B cell (primary cell): ENCODE results near the gene CLEC19A. TPM values are rescaled to one million over a fixed set of nuclear protein-coding genes. Genes with fewer than 3 reads are reported as not detected.

Experiments
- ATAC-seq: fragments of 200-7000 bp; cut with Tn5 transposase; one replicate; pipeline ENCODE4 v1.10.0; 2021; ENCODE audit warnings: low read depth, mild to moderate bottlenecking, moderate number of reproducible peaks, moderate library complexity
- CTCF ChIA-PET: fragments of 350-600 bp; sonication (Branson Sonifier 250); formaldehyde crosslinking; loops from one replicate; lab custom pipeline; 2021; ENCODE audit warnings: antibody characterized with exemption, inconsistent platforms; lab: Charles Lee
- POLR2A ChIA-PET: fragments of 350-600 bp; sonication (Branson Sonifier 250); formaldehyde crosslinking; loops from one replicate; lab custom pipeline; 2021; ENCODE audit warnings: antibody characterized with exemption; lab: Charles Lee
- DNase-seq: peaks from one replicate; pipeline ENCODE4 v3.0.0; 2013
- H2AFZ ChIP-seq: 2 replicates; pipeline ENCODE4 v1.6.1; 2012; ENCODE audit warnings: mild to moderate bottlenecking, low read depth, low read length; ENCODE audit not compliant: insufficient read depth, poor library complexity, severe bottlenecking
- H3K27ac ChIP-seq, 2 donors: 1 replicate in 1 of 2; 2 replicates in 1 of 2; pipeline ENCODE4 v1.5.1; 2012 to 2013; ENCODE audit warnings: low read length in 2 of 2, mild to moderate bottlenecking in 2 of 2, moderate library complexity in 1 of 2
- H3K27me3 ChIP-seq, 4 experiments: fragments of 200-600 bp in 1 of 4; sonication (generic) in 1 of 4; replicated peaks in 1 of 4; 1 replicate in 2 of 4; 2 replicates in 2 of 4; pipeline versions ENCODE4 v1.6.1 to v1.7.0; 2013 to 2016; ENCODE audit warnings: low read length in 3 of 4, mild to moderate bottlenecking in 2 of 4, mixed read lengths in 1 of 4, moderate library complexity in 1 of 4; ENCODE audit not compliant: insufficient read depth in 4 of 4, control insufficient read depth in 3 of 4; ENCODE audit errors: control extremely low read depth in 1 of 4
- H3K36me3 ChIP-seq, 2 experiments: replicated peaks in 1 of 2; 1 replicate in 1 of 2; 2 replicates in 1 of 2; pipeline versions ENCODE4 v1.6.1 to v1.7.1; 2013; ENCODE audit warnings: low read length in 1 of 2; ENCODE audit not compliant: insufficient read depth in 2 of 2, control insufficient read depth in 1 of 2; ENCODE audit errors: control extremely low read depth in 1 of 2, extremely low read depth in 1 of 2
- H3K4me1 ChIP-seq, 2 donors: fragments of 200-600 bp in 1 of 2; sonication (generic) in 1 of 2; 1 replicate in 1 of 2; 2 replicates in 1 of 2; pipeline versions ENCODE4 v1.5.1 to v1.6.1; 2013 to 2017; ENCODE audit warnings: low read length in 2 of 2; ENCODE audit not compliant: control insufficient read depth in 2 of 2, insufficient read depth in 2 of 2
- H3K4me2 ChIP-seq: replicated peaks from 2 replicates; pipeline ENCODE3; 2012; ENCODE audit warnings: mild to moderate bottlenecking, low read depth, low read length; ENCODE audit not compliant: poor library complexity, severe bottlenecking
- H3K4me3 ChIP-seq, 5 experiments: fragments of 200-600 bp in 1 of 5; sonication (generic) in 1 of 5; 1 replicate in 3 of 5; 2 replicates in 2 of 5; pipeline versions ENCODE4 v1.5.1 to v1.7.0; 2011 to 2016; ENCODE audit warnings: low read length in 4 of 5, mild to moderate bottlenecking in 4 of 5, low read depth in 2 of 5, control low read depth in 1 of 5, moderate library complexity in 1 of 5; ENCODE audit not compliant: insufficient read depth in 1 of 5; ENCODE audit errors: control extremely low read depth in 1 of 5, extremely low read depth in 1 of 5
- H3K79me2 ChIP-seq: fragments of 200-600 bp; sonication (generic); one replicate; pipeline ENCODE4 v1.6.0; 2016; ENCODE audit warnings: low read length; ENCODE audit not compliant: control insufficient read depth, insufficient read depth
- H3K9ac ChIP-seq: fragments of 200-600 bp; sonication (generic); 2 replicates; pipeline ENCODE4 v1.6.1; 2017; ENCODE audit warnings: mild to moderate bottlenecking, low read length, moderate library complexity
- H3K9me3 ChIP-seq, 3 donors: one replicate each; pipeline versions ENCODE4 v1.6.1 to v1.7.1; 2013; ENCODE audit warnings: low read length in 2 of 3; ENCODE audit not compliant: control insufficient read depth in 2 of 3, insufficient read depth in 1 of 3; ENCODE audit errors: control extremely low read depth in 1 of 3
- H4K20me1 ChIP-seq: 2 replicates; pipeline ENCODE4 v1.6.0; 2012; ENCODE audit warnings: mild to moderate bottlenecking, low read length; ENCODE audit not compliant: insufficient read depth, control insufficient read depth, poor library complexity, severe bottlenecking
- H3K27ac Mint-ChIP-seq: one replicate; pipeline ENCODE4 v1.8.0; 2021; ENCODE audit warnings: mixed read lengths
- H3K27me3 Mint-ChIP-seq: one replicate; pipeline ENCODE4 v1.8.0; 2021; ENCODE audit warnings: mixed read lengths
- H3K4me1 Mint-ChIP-seq: one replicate; pipeline ENCODE4 v1.8.0; 2021; ENCODE audit warnings: mixed read lengths
- H3K4me3 Mint-ChIP-seq: one replicate; pipeline ENCODE4 v1.8.0; 2021; ENCODE audit warnings: mixed read lengths
- H3K9me3 Mint-ChIP-seq: one replicate; pipeline ENCODE4 v1.8.0; 2022; ENCODE audit warnings: mixed read lengths; ENCODE audit not compliant: insufficient read depth
- CTCF ChIP-seq: fragments of 200-600 bp; IDR thresholded peaks from one replicate; pipeline ENCODE4 v1.8.0; 2022; ENCODE audit warnings: antibody characterized with exemption, mild to moderate bottlenecking
- EZH2 ChIP-seq: IDR thresholded peaks from 2 replicates; pipeline ENCODE4 v1.6.1; 2012; ENCODE audit warnings: borderline replicate concordance, low read depth, mild to moderate bottlenecking, moderate library complexity, low read length; ENCODE audit not compliant: insufficient read depth, poor library complexity, severe bottlenecking
- WGBS: methylation state at CpG from one replicate; pipeline ENCODE4 v1.1.5; 2013; ENCODE audit warnings: missing lambda C conversion rate; ENCODE audit not compliant: insufficient coverage; 5-methylcytosine and 5-hydroxymethylcytosine counted together
- intact Hi-C: fragments of 100-400 bp; cut with micrococcal nuclease; formaldehyde crosslinking; loops from one replicate; pipeline ENCODE4 v1.10.0; 2022
- polyA plus RNA-seq: library from polyadenylated mRNA; depleted of rRNA; stranded (reverse); fragments of >200 nt; gene quantifications from 2 replicates; pipeline ENCODE4 v1.2.3, GENCODE V29; 2012
- total RNA-seq, 2 donors: library from RNA; stranded (reverse); fragments of 120-200 nt in 1 of 2; gene quantifications; 1 replicate in 1 of 2; 2 replicates in 1 of 2; pipeline versions ENCODE4 v1.2.3 to v1.2.4, GENCODE V29; 2013 to 2022

CLEC19A gene
- total and polyA plus RNA-seq, 2 donors (not counting 1 experiment from before 2014, with no cell fraction given) = not detected

- H3K27ac Mint-ChIP-seq = no peak overlapping the region
- Histone ChIP-seq H3K9ac (no peak overlapping the region), H3K36me3 (peaks cover 0 to 15% of the 10 kb centered on the region in 2 experiments), H3K27me3 (no peaks in the 10 kb centered on the region), H2AFZ (no peak overlapping the region), H3K4me3 (no peak overlapping the region), H3K4me2 (no peak overlapping the region), H4K20me1 (no peaks in the 10 kb centered on the region), H3K27ac (no peak overlapping the region), H3K9me3 (peaks cover 0 to 29% (median 10%) of the 10 kb centered on the region in 3 donors), H3K79me2 (no peaks in the 10 kb centered on the region), H3K4me1 (no peaks in the 10 kb centered on the region)
- H3K9me3 Mint-ChIP-seq = no peaks in the 10 kb centered on the region
- intact Hi-C loops = no loop called here
- WGBS = 79% methylated on average over 2 of the region's 3 CpGs
- ATAC-seq = no peak
- ChIA-PET POLR2A (no interaction called here), CTCF (no interaction called here)
- no peaks in the 10 kb centered on the region for H3K27me3 Mint-ChIP-seq
- TF ChIP-seq CTCF = no peak
- no peak for TF ChIP-seq EZH2
- no peaks in the 10 kb centered on the region for H3K4me1 Mint-ChIP-seq
- no peak overlapping the region for H3K4me3 Mint-ChIP-seq
- no peak for DNase-seq
Observed at GRCh38 chr16:19242987-19243575, 42.5 kb upstream of the CLEC19A start.

- no peaks in the 10 kb centered on the region for H3K79me2 ChIP-seq
- no peak for ATAC-seq
- Mint-ChIP-seq H3K4me1 (peaks cover 3% of the 10 kb centered on the region), H3K27ac (no peak overlapping the region), H3K27me3 (no peaks in the 10 kb centered on the region), H3K4me3 (no peak overlapping the region), H3K9me3 (no peaks in the 10 kb centered on the region)
- 100% methylated on average over 2 of the region's 8 CpGs for WGBS
- H3K4me1 ChIP-seq = no peaks in the 10 kb centered on the region
- H3K27me3 ChIP-seq = no peaks in the 10 kb centered on the region
- intact Hi-C loops = no loop called here
- H2AFZ ChIP-seq = no peak overlapping the region
- no peak for DNase-seq
- no peak overlapping the region for H3K4me2 ChIP-seq
- TF ChIP-seq CTCF = no peak
- no peak overlapping the region for H3K27ac ChIP-seq
- no peak overlapping the region for H3K9ac ChIP-seq
- POLR2A ChIA-PET = no interaction called here
- H3K9me3 ChIP-seq = peaks cover 0 to 9% (median 2%) of the 10 kb centered on the region in 3 donors
- peaks cover 0 to 4% of the 10 kb centered on the region in 2 experiments for H3K36me3 ChIP-seq
- CTCF ChIA-PET = no interaction called here
- H3K4me3 ChIP-seq = no peak overlapping the region
- no peaks in the 10 kb centered on the region for H4K20me1 ChIP-seq
Observed at GRCh38 chr16:19245326-19245925, 40.1 kb upstream of the CLEC19A start.
